HuH-7.5 (cell line): ENCODE measurements around the gene PPP4R4.

ENCODE experiments used
- DNase-seq: peaks from one replicate; pipeline ENCODE4 v3.0.0; 2011; ENCODE audit warnings: low spot score

PPP4R4 gene

DNA sequence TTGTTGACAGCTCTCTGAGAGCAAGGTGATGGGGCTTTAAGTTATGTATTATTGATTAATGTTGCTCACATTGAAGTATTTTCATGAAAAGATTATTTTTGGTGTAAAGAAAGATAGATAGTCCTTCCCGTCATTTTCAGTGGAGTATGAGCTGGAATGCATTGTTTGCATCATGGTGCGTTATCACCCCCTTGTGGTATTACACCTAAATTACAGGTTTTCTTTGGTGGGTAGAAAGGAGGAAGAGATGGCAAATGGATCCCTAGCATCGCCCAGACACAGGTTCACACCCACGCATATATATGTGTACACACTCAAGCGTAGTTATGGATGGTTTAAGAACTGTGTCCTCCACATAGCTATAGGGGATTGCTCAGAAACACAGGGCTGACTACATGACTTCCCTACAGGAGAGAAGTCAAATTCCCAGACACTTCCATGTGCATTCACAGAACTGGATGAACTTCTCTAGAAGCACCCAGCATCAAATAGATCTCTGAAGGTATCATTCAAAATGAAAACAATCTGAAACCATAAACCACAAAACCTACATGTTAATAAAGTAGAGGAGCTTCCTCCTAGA, 133.4 kb downstream of the PPP4R4 start:
- no peak for DNase-seq

DNA sequence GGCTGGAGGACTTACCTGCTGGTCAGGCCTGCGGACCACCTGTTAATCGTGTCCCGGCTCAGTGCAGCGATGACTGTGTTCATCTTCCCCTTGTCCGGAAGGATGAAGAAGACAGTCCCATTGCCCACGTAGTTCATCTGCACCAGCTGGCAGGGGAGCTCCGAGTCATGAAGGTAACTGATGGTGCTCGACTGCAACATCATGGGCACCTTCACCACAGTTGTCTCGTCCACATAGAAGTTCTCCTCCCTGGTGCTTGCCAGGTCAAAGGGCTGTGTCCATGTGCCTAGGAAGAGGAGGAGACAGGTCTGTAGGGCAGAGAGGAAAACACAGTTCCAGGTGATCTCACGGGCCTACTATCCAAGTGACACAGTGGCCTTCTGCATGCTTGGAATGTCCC, 135.6 kb downstream of the PPP4R4 start:
- DNase-seq, result no peak

DNA sequence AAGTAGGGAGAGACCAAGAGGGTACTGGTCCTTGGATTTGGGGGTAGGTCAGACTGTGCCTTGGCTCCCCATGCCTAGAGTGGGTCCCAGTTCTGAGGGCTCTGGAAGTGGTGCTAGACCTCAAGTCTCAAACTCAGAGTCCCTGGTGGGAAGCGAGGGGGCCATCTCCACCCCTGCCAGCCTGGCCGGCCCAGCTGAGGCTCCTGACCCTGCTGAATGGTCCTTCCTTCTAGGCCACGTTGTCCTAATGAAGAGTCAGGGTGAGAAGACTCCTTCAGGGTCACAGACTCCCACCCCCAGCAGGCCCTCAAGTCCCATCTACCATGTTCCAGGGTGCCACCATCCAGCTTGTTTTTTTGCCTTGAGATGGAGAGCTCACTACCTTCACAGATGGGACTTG, 136.1 kb downstream of the PPP4R4 start:
- DNase-seq, result no peak

DNA sequence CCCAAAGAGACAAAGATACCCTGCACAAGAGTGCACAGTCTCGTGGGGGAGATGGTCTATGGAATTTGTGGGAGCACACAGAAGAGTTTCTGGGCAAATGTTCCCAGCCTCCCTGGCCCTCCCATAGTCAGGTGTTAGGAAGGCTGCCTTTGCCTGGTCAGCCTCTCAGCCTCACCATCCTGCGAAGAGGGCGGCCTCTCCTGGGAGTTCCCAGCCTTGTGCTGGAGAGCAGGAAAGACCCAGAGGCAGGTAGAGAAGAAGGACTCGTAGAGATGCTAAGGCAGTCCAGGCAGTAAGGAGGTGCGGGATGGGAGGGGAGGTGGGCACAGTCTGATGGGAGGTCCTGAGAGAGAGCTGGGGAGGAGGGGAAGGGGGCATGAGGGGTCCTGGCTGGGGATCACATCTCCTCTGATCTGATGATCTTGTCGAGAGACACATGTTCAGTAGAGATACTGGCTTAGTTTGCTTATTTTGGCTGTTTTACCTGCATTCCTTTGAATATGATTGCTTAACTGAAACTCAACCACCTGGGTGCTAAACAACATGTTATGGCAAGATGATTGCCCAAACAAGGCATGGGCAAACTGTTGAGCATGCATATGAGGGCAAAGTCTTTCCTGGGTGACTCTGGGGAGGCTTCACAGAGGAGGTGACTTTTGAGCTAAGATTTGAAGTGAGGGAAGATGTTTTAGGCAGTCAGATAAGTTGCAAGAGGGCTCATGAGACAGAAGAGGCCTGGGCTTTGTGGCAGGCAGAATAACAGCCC, 138.5 kb downstream of the PPP4R4 start:
- no peak for DNase-seq

- DNase-seq, result no peak
These were observed 140.0 kb downstream of the PPP4R4 start for GRCh38 chr14:94313991-94314655.

- DNase-seq, result no peak
These were observed 140.8 kb downstream of the PPP4R4 start for GRCh38 chr14:94314890-94315289.

DNA sequence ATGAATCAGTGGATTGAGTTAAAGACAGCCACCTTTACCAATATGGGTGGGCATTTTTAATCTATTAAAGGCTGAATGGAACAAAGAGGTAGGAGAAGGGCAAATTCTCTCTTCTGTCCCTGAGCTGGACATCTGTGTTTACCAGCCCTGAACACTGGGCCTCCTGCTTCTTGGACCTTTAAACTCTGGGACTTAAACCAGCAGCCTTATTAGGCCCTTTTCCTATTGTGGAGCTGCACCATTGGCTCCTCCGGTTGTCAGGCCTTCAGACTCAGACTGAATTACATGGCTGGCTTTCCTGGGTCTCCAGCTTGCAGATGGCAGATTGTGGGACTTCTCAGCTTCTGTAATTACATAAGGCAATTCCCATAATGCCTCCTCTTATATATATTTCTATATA, 142.6 kb downstream of the PPP4R4 start:
- no peak for DNase-seq

GRCh38 chr14:94317259-94317658, 143.1 kb downstream of the PPP4R4 start:
- no peak for DNase-seq

DNA sequence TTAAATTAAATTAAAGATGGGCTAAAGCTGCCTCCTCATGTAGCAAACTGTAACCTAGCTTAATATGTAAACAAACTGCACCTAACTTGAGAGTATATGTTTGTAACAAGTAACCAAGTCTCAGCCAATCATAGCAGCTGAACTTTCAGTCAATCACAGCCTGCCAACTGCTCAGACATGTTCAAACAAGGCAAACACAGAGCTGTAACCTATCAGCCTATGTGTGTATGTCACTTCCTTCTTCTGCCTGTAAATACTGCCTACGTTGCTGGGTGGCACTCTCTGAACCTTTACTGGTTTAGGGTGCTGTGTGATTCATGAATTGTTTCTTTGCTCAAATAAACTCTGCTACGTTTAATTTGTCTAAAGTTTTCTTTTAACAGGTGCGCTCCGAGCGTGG, 146.1 kb downstream of the PPP4R4 start:
- no peak for DNase-seq

DNA sequence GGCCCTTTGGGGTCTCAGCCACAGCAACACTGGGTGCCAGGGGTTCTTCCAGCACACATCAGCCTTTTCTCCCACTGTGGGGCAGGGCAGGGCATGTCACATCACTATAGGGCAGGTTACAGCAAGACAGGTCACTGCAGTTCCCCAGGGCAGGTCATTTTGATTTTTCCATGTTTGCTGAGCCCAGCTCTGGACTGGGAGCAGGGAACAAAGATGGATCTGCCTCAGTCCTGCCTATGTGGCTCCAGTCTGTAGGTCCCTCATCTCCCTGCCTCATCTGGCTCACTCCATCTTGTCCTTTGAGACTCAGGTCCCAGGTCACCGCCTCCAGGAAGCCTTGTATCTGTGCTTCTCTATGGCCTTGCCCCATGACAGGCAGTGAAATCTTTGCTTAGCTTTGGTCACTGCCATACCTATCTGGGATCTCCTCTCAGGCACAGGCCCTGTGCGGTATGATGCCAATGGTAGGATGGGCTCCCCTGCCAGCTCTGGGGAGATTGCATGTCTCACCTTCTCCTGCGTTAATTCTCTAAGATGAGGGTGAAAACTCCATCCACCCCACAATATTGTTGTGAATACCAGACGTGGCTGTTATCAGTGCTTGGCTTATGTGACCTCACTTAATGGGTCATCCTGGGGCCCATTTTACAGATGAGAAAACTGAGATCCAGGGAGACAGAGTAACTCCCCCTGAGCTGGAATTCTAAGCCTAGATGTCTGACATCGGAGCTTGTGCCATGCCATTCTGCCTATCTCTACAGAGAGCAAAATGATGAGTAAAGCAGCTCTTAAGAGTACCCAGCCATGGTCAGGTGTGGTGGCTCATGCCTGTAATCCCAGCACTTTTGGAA, 147.5 kb downstream of the PPP4R4 start:
- DNase-seq, result no peak

DNA sequence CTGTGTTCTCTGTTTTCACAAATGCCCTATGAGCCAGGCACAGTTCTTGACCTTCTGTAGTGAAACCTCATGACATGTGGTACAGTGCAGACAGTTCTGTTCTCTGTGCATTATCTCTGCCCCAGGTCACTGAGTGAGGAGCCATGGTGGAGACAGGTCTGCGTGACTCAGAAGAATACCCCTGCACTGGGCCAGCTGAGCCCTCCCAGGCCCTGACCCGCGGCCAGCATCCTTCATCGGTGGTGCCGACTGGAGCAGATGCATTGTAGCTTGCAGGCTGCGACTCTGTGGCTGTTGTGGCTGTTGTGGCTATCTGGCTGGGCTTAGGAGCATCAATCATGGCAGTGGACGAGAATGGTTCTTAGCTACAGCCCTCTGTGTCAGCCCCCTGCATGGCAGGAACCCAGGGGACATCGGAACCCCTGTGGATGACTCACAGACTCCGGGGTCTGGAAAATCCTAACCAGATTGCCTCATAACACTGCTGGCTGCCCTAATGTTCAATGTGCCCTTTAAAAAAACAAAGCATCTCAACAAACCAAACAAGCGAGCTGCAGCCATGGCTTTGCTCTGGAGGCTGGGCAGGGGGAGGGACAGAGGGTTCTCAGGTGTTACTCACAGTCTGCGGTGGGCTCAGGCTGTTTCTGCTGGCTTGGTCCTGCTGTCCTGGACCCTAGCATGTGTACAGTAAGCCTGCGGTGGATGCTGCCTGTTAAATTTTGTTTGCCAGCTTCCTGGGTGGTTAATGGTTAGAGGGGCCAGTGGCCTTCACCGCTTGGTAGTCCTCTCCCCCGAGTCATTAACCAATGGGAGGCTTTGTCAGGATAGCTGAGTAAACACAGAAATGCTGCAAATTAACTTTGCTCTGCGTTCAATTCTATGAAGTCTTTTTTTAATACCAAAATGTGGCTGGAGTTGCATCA, 148.8 kb downstream of the PPP4R4 start, which contains the start of gene SERPINA6:
TSS of gene SERPINA6 (minus strand) at position 689 of the 923 bp plus-strand sequence. CDS start 8,688 bp downstream, outside the sequence.
- DNase-seq, result no peak

- no peak for DNase-seq
These were observed 154.1 kb downstream of the PPP4R4 start for GRCh38 chr14:94328196-94328595.
